ENCODE measurements around the gene DNAAF1.

DNAAF1 gene

GRCh38 chr16:84161037-84161436, 15.9 kb downstream of the DNAAF1 start:
- DNase-seq (ENCODE audit: low read depth in 2 of 2) = no peak

- no peak for DNase-seq (ENCODE audit: low read depth in 2 of 2)
Measured at GRCh38 chr16:84161801-84162200, 16.7 kb downstream of the DNAAF1 start.

- DNase-seq (ENCODE audit: low read depth in 2 of 2) = no peak
Measured at GRCh38 chr16:84165746-84166145, 20.6 kb downstream of the DNAAF1 start.

GRCh38 chr16:84166796-84167695, 21.9 kb downstream of the DNAAF1 start:
- DNase-seq (ENCODE audit: low read depth in 2 of 2) = no peak

GRCh38 chr16:84169765-84170310, 24.7 kb downstream of the DNAAF1 start:
- DNase-seq (ENCODE audit: low read depth in 2 of 2) = no peak

GRCh38 chr16:84174396-84174795, 29.3 kb downstream of the DNAAF1 start:
- DNase-seq (ENCODE audit: low read depth in 2 of 2) = no peak

GRCh38 chr16:84175350-84176081, 30.4 kb downstream of the DNAAF1 start:
- peak in 1 of 2 donors; percentile 34 for DNase-seq (ENCODE audit: low read depth in 2 of 2)

- no peak for DNase-seq (ENCODE audit: low read depth in 2 of 2)
Measured at GRCh38 chr16:84176192-84177053, 31.3 kb downstream of the DNAAF1 start.

- no peak for DNase-seq (ENCODE audit: low read depth in 2 of 2)
Measured at GRCh38 chr16:84177741-84178073, 32.6 kb downstream of the DNAAF1 start.

- DNase-seq (ENCODE audit: low read depth in 2 of 2) = no peak
Measured at GRCh38 chr16:84178146-84178765, 33.1 kb downstream of the DNAAF1 start.

GRCh38 chr16:84178892-84179611, 33.9 kb downstream of the DNAAF1 start:
- no peak for DNase-seq (ENCODE audit: low read depth in 2 of 2)

- no peak for DNase-seq (ENCODE audit: low read depth in 2 of 2)
Measured at GRCh38 chr16:84179612-84180320, 34.7 kb downstream of the DNAAF1 start.

GRCh38 chr16:84180519-84181140, 35.5 kb downstream of the DNAAF1 start:
- no peak for DNase-seq (ENCODE audit: low read depth in 2 of 2)

- no peak for DNase-seq (ENCODE audit: low read depth in 2 of 2)
Measured at GRCh38 chr16:84181144-84181915, 36.2 kb downstream of the DNAAF1 start.

GRCh38 chr16:84182104-84182503, 37.0 kb downstream of the DNAAF1 start:
- DNase-seq (ENCODE audit: low read depth in 2 of 2) = no peak

GRCh38 chr16:84182680-84183571, 37.8 kb downstream of the DNAAF1 start:
- DNase-seq (ENCODE audit: low read depth in 2 of 2) = no peak

GRCh38 chr16:84183572-84183875, 38.4 kb downstream of the DNAAF1 start:
- DNase-seq (ENCODE audit: low read depth in 2 of 2) = no peak

All from stimulated activated CD4-positive, alpha-beta T cell treated with anti-CD3 and anti-CD28 coated beads, Interleukin-1b, Interleukin-23, amount 100 ng/mL, for 1 hour (primary cell).